CD8-positive, alpha-beta memory T cell (primary cell): ENCODE results near the gene NFKBIL1. TPM values are rescaled to one million over a fixed set of nuclear protein-coding genes. Genes with fewer than 3 reads are reported as not detected.
A peak's percentile ranks its signal among the peaks of the same experiment; 100 is the strongest.

ENCODE experiments used
- CTCF ChIA-PET: fragments of 350-600 bp; sonication (Branson Sonifier 250); formaldehyde crosslinking; loops from one replicate; lab custom pipeline; 2021; ENCODE audit warnings: antibody characterized with exemption; lab: Charles Lee
- POLR2A ChIA-PET: fragments of 350-600 bp; sonication (Branson Sonifier 250); formaldehyde crosslinking; loops from one replicate; lab custom pipeline; 2021; ENCODE audit warnings: antibody characterized with exemption; lab: Charles Lee
- DNase-seq, 5 donors: peaks; one replicate each; pipeline versions ENCODE4 v3.0.0 to v3.0.0-alpha.2; 2020 to 2022; ENCODE audit warnings: mixed read lengths in 1 of 5
- H3K27ac ChIP-seq: one replicate; pipeline ENCODE4 v1.7.0; 2013; ENCODE audit warnings: low read depth, mild to moderate bottlenecking, low read length, moderate library complexity
- H3K27me3 ChIP-seq: 2 replicates; pipeline ENCODE4 v1.7.0; 2013; ENCODE audit warnings: low read length, mild to moderate bottlenecking; ENCODE audit not compliant: insufficient read depth, poor library complexity, severe bottlenecking
- H3K36me3 ChIP-seq: 2 replicates; pipeline ENCODE4 v1.7.0; 2013; ENCODE audit warnings: mild to moderate bottlenecking, low read length, moderate library complexity; ENCODE audit not compliant: insufficient read depth
- H3K4me1 ChIP-seq: 2 replicates; pipeline ENCODE4 v1.7.0; 2013; ENCODE audit warnings: mild to moderate bottlenecking, low read length, moderate library complexity; ENCODE audit not compliant: insufficient read depth
- H3K4me3 ChIP-seq: 2 replicates; pipeline ENCODE4 v1.7.0; 2013; ENCODE audit warnings: mild to moderate bottlenecking, low read length
- H3K9me3 ChIP-seq: 2 replicates; pipeline ENCODE4 v1.7.0; 2013; ENCODE audit warnings: mild to moderate bottlenecking, low read length
- H3K27ac Mint-ChIP-seq, 8 donors: one replicate each; pipeline ENCODE4 v1.8.0; 2020 to 2021; ENCODE audit warnings: mixed read lengths in 8 of 8, mild to moderate bottlenecking in 6 of 8, inconsistent platforms in 3 of 8, moderate library complexity in 3 of 8
- H3K27me3 Mint-ChIP-seq, 2 donors: one replicate each; pipeline ENCODE4 v1.8.0; 2020 to 2021; ENCODE audit warnings: mixed read lengths in 2 of 2, mild to moderate bottlenecking in 1 of 2, moderate library complexity in 1 of 2
- H3K36me3 Mint-ChIP-seq, 3 donors: one replicate each; pipeline ENCODE4 v1.8.0; 2020 to 2021; ENCODE audit warnings: mixed read lengths in 3 of 3, inconsistent platforms in 1 of 3, mild to moderate bottlenecking in 1 of 3
- H3K4me1 Mint-ChIP-seq, 3 donors: one replicate each; pipeline ENCODE4 v1.8.0; 2020 to 2021; ENCODE audit warnings: mixed read lengths in 3 of 3, inconsistent platforms in 1 of 3, mild to moderate bottlenecking in 1 of 3
- H3K4me3 Mint-ChIP-seq, 7 donors: one replicate each; pipeline ENCODE4 v1.8.0; 2020 to 2021; ENCODE audit warnings: mixed read lengths in 7 of 7, mild to moderate bottlenecking in 6 of 7, moderate library complexity in 4 of 7, inconsistent platforms in 2 of 7
- H3K9me3 Mint-ChIP-seq, 5 donors: one replicate each; pipeline ENCODE4 v1.8.0; 2020 to 2022; ENCODE audit warnings: mixed read lengths in 5 of 5, mild to moderate bottlenecking in 3 of 5, moderate library complexity in 2 of 5, inconsistent platforms in 1 of 5
- polyA plus RNA-seq: library from polyadenylated mRNA; unstranded; fragments of 300-500 nt; fragmentation: Illumina TruSeq; gene quantifications from one replicate; pipeline ENCODE4 v1.2.3, GENCODE V29; 2021
- total RNA-seq, 2 experiments: library from RNA; stranded (reverse); gene quantifications; one replicate each; pipeline ENCODE4 v1.2.3, GENCODE V29; 2021

The NFKBIL1 gene
- total and polyA plus RNA-seq, 3 experiments from 2014 or later = 6.9 to 13.8 (median 13.5) TPM

DNA sequence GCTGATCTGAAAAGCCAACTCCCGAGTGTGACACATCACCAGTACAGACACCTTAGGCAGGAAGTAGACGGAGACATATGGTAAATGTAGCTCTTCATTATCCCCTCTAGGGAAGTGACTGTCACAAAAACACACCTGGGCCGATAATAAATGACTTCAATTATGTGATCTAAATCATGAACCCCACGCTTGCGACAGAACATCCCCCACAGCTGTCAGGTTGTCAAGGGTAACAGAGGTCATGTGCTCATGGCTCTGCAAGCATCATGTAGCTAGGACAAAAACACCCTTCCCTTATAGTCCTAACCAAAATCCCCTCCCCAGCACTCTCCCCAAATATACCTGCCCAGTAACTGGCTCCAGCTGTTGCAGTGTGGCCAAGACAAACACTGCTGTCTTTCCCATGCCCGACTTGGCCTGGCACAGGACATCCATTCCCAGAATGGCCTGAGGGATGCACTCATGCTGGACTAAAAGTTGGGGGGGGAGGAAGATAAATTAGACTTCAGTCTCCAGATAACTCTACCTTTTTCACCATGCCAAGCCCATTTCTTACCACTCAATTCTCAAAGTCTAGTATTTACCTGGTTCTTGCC, 8.5 kb upstream of the NFKBIL1 start:
- ChIA-PET POLR2A (interaction anchor here (0.5 to 3.6 kb wide), 2 partner anchors 40 to 44 kb away, joined by 8 to 28 read pairs; no protein-coding TSS in a partner anchor), CTCF (interaction anchor here (0.7 to 16.4 kb wide), 5 partner anchors 10 to 291 kb away, joined by 3 to 504 read pairs (median 3); partner anchors contain the start of gene NCR3)
- Mint-ChIP-seq H3K27me3 (no peaks in the 10 kb centered on the region), H3K4me3 (peak overlapping the region; percentile 96 to 99 (median 98)), H3K27ac (peak overlapping the region; percentile 74 to 100 (median 99)), H3K9me3 (no peaks in the 10 kb centered on the region), H3K4me1 (peaks cover 59 to 76% (median 61%) of the 10 kb centered on the region in 3 donors), H3K36me3 (peaks cover 18 to 73% (median 36%) of the 10 kb centered on the region in 3 donors)
- Histone ChIP-seq H3K9me3 (no peaks in the 10 kb centered on the region), H3K36me3 (peaks cover 47% of the 10 kb centered on the region), H3K27ac (no peak overlapping the region), H3K27me3 (no peaks in the 10 kb centered on the region), H3K4me3 (no peak overlapping the region), H3K4me1 (peaks cover 45% of the 10 kb centered on the region)
- DNase-seq = no peak

DNA sequence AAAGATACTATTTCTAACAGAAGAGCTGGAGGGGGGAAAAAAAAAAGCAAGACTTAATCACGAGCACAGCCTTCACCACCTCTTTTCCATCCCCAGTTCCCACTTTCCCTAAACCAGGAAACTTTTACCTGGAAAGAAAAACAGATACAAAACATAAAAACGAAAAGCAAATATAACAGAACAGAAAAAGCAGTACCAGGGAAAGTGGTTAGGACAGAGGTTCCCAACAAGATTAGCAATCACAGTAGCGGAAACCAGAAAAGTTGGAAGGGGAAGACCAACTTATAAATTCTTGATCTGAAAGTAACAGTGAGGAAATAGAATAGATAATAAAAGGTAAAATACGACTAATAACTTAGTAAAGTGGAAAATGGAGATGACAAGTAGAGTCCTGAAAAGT, 6.8 kb upstream of the NFKBIL1 start:
- POLR2A ChIA-PET = interaction anchor here (0.5 to 3.6 kb wide), 18 partner anchors 11 to 357 kb away, joined by 3 to 28 read pairs (median 5); partner anchors contain the start of genes C6orf47, EHMT2, MCCD1 and MICB
- peak overlapping the region; percentile 100 for H3K4me3 ChIP-seq
- H3K27me3 ChIP-seq = no peaks in the 10 kb centered on the region

DNA sequence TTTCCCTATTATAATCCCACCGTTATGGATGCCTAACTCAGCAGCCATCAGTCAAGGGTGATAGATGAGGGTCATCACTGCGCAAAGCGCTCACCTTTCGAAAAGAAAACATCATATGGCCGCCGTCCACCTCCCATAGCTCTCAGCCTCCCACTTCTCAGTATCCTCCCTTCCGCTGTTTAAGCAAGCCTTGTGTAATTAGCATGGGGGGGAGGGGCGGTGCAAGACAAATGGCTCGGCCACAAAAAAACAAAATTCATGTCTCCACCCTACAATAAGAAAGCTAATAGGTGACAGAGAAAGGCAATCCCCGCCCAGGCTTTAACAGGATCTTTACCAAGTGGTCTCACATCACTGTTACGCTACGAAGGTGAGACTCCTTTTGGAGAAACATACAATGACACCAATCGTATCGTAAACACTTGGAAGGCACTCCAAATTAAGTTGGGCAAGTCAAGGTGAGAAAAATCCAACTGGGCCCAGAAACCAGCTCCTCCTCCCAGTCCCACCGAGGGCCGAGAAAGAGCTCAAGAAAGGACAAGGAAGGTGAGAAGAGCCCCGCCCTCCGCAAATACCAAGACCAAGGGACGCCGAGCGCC, 6.2 kb upstream of the NFKBIL1 start:
- H3K4me1 Mint-ChIP-seq = peaks cover 58 to 63% (median 62%) of the 10 kb centered on the region in 3 donors

More for the DNA sequence above, 6.8 kb upstream of the NFKBIL1 start:
- Mint-ChIP-seq H3K27ac (peak overlapping the region; percentile 94 to 100 (median 99)), H3K27me3 (no peaks in the 10 kb centered on the region), H3K4me3 (peak overlapping the region; percentile 96 to 99 (median 98)), H3K4me1 (peaks cover 62 to 65% (median 62%) of the 10 kb centered on the region in 3 donors), H3K36me3 (peaks cover 17 to 56% (median 32%) of the 10 kb centered on the region in 3 donors), H3K9me3 (no peaks in the 10 kb centered on the region)
- H3K4me1 ChIP-seq = peaks cover 45% of the 10 kb centered on the region
- CTCF ChIA-PET = interaction anchor here (1.3 to 32.2 kb wide), 7 partner anchors 10 to 80 kb away, joined by 3 to 576 read pairs (median 23); partner anchors contain the start of genes LST1, LTB, MCCD1 and NCR3
- peak overlapping the region; percentile 100 for H3K27ac ChIP-seq
- H3K9me3 ChIP-seq = no peaks in the 10 kb centered on the region
- peaks cover 30% of the 10 kb centered on the region for H3K36me3 ChIP-seq
- DNase-seq = no peak

DNA sequence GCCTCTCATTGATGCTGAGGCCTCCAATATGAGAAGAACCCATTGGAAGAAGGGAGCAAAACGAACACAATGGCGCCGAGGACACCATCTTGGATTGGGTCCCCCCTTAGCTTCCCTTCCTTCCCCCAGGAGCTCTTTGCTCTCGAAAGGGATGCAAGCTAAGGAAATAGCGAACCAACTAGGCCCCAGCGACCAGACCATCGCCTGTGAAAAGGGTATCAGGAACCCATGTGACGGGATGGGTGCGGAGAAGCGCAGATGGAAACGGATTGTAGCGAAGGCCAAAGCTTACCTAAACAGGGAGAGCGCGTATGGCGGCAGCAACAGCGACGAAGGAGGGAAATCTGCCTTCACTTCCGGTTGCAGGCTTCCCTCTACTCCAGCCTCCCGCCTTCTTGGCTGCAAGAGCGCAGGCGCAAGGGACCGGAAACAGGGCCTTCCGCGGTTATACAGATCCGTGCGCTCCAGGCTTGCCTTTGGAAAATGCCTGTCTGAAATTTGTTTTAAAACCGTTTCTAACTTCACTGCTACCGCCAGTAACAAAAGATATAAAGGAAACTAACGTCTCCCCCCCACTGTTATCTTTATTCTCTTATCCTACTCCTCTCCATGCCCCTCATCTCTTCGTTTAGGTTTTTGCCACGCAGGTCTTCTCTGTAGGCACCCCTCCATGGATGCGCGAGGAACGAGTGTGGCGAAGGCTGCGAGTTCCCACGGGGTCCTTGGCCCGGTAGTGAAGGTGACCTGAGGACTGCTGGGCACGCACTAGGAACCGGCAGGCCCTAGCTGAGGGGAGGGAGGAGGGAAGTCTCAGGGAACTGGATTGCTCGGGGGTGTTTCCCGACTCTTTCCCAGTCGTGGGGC, 5.5 kb upstream of the NFKBIL1 start, which contains the start of gene DDX39B:
DDX39B (minus strand) TSS at position 346 of the 864 bp plus-strand sequence. CDS start 1,471 bp downstream, outside the sequence.
- Histone ChIP-seq H3K36me3 (peaks cover 18% of the 10 kb centered on the region), H3K4me3 (peak within 1 kb of the TSS; percentile 100), H3K9me3 (no peaks in the 10 kb centered on the region), H3K27ac (peak within 1 kb of the TSS; percentile 100), H3K27me3 (no peaks in the 10 kb centered on the region), H3K4me1 (peaks cover 49% of the 10 kb centered on the region)
- ChIA-PET CTCF (interaction anchor here (1.1 to 32.2 kb wide), 10 partner anchors 9 to 79 kb away, joined by 3 to 576 read pairs (median 6); partner anchors contain the start of genes LST1, LTB, MCCD1 and MICB), POLR2A (interaction anchor here (0.6 to 3.6 kb wide), 22 partner anchors 9 to 356 kb away, joined by 3 to 28 read pairs (median 5); partner anchors contain the start of genes C6orf47, EHMT2, GPANK1 and MCCD1)
- Mint-ChIP-seq H3K27ac (peak within 1 kb of the TSS; percentile 99 to 100 (median 99)), H3K4me1 (peaks cover 59 to 61% (median 61%) of the 10 kb centered on the region in 3 donors), H3K36me3 (peaks cover 9 to 43% (median 22%) of the 10 kb centered on the region in 3 donors), H3K27me3 (no peaks in the 10 kb centered on the region), H3K9me3 (no peaks in the 10 kb centered on the region), H3K4me3 (peak within 1 kb of the TSS; percentile 96 to 99 (median 98))
- DNase-seq = peak; percentile 90 to 97 (median 94)

More for the DNA sequence above, 6.2 kb upstream of the NFKBIL1 start:
- Mint-ChIP-seq H3K36me3 (peaks cover 12 to 51% (median 27%) of the 10 kb centered on the region in 3 donors), H3K27me3 (no peaks in the 10 kb centered on the region), H3K27ac (peak overlapping the region; percentile 99 to 100 (median 99)), H3K9me3 (no peaks in the 10 kb centered on the region), H3K4me3 (peak overlapping the region; percentile 96 to 99 (median 98))
- H3K4me3 ChIP-seq = peak overlapping the region; percentile 100
- peak; percentile 60 to 87 (median 79) for DNase-seq
- peak overlapping the region; percentile 100 for H3K27ac ChIP-seq
- CTCF ChIA-PET = interaction anchor here (1.1 to 32.2 kb wide), 10 partner anchors 10 to 80 kb away, joined by 3 to 576 read pairs (median 6); partner anchors contain the start of genes LST1, LTB, MCCD1 and MICB
- H3K36me3 ChIP-seq = peaks cover 25% of the 10 kb centered on the region
- peaks cover 42% of the 10 kb centered on the region for H3K4me1 ChIP-seq
- POLR2A ChIA-PET = interaction anchor here (0.5 to 3.6 kb wide), 28 partner anchors 10 to 895 kb away, joined by 3 to 28 read pairs (median 5); partner anchors contain the start of genes C6orf47, EHMT2, GPANK1 and MCCD1
- no peaks in the 10 kb centered on the region for H3K27me3 ChIP-seq
- no peaks in the 10 kb centered on the region for H3K9me3 ChIP-seq

DNA sequence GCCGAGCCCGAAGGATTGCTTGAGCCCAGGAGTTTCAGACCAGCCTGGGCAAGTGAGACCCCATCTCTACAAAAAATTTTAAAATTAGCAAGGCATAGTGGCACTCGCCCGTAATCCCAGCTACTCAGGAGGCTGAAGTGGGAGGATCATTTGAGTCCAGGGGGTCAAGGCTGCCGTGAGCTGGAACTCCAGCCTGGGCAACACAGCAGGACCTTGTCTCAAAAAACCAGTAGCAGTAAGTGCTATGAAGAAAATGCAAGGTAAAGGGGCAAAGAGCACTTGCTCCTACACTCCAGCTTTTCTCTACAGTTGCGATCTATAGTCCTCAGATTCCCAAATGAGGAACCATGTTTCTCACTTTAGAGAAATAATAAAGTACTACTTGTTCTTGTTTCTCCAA, 3.8 kb upstream of the NFKBIL1 start:
- POLR2A ChIA-PET = interaction anchor here (0.6 kb wide), 1 partner anchor 9 kb away, joined by 8 read pairs; no protein-coding TSS in a partner anchor
- no peak overlapping the region for H3K27ac ChIP-seq
- H3K27me3 ChIP-seq = no peaks in the 10 kb centered on the region
- Mint-ChIP-seq H3K4me1 (peaks cover 63 to 68% (median 67%) of the 10 kb centered on the region in 3 donors), H3K27me3 (no peaks in the 10 kb centered on the region), H3K9me3 (no peaks in the 10 kb centered on the region), H3K4me3 (no peak overlapping the region), H3K27ac (peak overlapping the region in 2 of 8 donors; percentile 99), H3K36me3 (peaks cover 9 to 32% (median 19%) of the 10 kb centered on the region in 3 donors)
- H3K4me3 ChIP-seq = no peak overlapping the region
- peaks cover 11% of the 10 kb centered on the region for H3K36me3 ChIP-seq
- DNase-seq = no peak
- peaks cover 53% of the 10 kb centered on the region for H3K4me1 ChIP-seq
- H3K9me3 ChIP-seq = no peaks in the 10 kb centered on the region
- CTCF ChIA-PET = interaction anchor here (16.4 to 32.2 kb wide), 2 partner anchors 39 to 55 kb away, joined by 504 to 576 read pairs; partner anchors contain the start of genes LST1, LTB, NCR3 and TNF

DNA sequence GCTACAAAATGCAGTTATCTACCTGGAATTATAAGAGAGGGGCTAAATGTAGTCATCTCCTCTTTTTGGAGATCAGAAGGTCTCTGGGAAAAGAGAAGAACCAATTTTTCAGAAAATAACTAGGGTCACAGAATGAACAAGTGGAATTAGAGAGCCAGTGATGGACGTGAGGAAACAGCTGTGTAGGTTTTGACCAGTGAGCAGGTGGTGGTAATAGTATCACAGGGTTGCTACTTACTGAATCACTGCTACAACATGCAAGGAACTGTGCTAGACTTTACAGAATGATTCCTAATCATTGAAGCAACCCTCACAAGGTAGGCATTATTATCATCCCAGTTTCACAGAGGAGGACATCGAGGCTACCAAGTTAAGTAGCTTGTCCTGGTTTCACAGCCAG, 2.7 kb upstream of the NFKBIL1 start:
- Histone ChIP-seq H3K36me3 (peaks cover under 1% of the 10 kb centered on the region), H3K4me3 (no peak overlapping the region), H3K4me1 (peaks cover 43% of the 10 kb centered on the region), H3K27ac (no peak overlapping the region), H3K9me3 (no peaks in the 10 kb centered on the region), H3K27me3 (no peaks in the 10 kb centered on the region)
- peaks cover 53 to 63% (median 61%) of the 10 kb centered on the region in 3 donors for H3K4me1 Mint-ChIP-seq
- ChIA-PET POLR2A (no interaction called here), CTCF (interaction anchor here (1.0 to 32.2 kb wide), 3 partner anchors 37 to 54 kb away, joined by 6 to 576 read pairs (median 504); partner anchors contain the start of genes LST1, LTB, NCR3 and TNF)
- no peak for DNase-seq
- no peaks in the 10 kb centered on the region for H3K9me3 Mint-ChIP-seq
- no peaks in the 10 kb centered on the region for H3K27me3 Mint-ChIP-seq
- H3K4me3 Mint-ChIP-seq = peak overlapping the region in 3 of 7 donors; percentile 24 to 31 (median 28)
- peaks cover 6 to 24% (median 11%) of the 10 kb centered on the region in 3 donors for H3K36me3 Mint-ChIP-seq
- H3K27ac Mint-ChIP-seq = peak overlapping the region in 1 of 8 donors; percentile 68
